ENCODE data around the gene RPS8.
A peak's percentile ranks its signal among the peaks of the same experiment; 100 is the strongest.
"Not testable (repeated sequence)": the region's sequence is repeated elsewhere in the genome, so short reads cannot be mapped to it uniquely, and the experiment has no call there.

The RPS8 gene

DNA sequence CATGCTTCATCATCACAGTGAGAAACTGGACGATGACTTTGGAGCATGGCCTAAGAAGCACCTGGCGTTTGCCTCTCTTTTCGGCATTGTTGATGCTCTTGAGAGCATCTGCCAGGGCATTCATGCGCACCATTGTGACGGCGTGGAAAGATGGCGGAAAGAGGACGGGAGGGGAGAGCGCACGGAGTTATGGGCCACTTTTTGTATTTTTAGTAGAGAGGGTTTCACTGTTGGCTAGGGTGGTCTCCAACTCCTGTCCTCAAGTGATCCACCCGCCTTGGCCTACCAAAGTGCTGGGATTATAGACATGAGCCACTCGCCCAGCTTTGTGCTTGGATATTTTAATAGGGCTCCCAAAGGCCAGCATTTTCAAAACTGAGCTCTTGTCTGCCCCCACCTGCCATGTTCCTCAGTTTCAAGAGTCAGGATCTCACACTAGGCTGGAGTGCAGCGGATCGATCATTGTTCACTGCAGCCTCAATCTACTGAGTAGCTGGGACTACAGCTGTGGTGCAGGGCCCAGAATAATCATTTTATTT, 5.3 kb downstream of the RPS8 start:
- no peak for DNase-seq (ENCODE audit: low read depth in 1 of 2, low spot score in 1 of 2)

- no peak for DNase-seq (ENCODE audit: low read depth in 1 of 2, low spot score in 1 of 2)
Measured at GRCh38 chr1:44783697-44784093, 8.4 kb downstream of the RPS8 start.

- DNase-seq (ENCODE audit: low read depth in 1 of 2, low spot score in 1 of 2) = no peak
Measured at GRCh38 chr1:44784094-44785028, 9.0 kb downstream of the RPS8 start.

DNA sequence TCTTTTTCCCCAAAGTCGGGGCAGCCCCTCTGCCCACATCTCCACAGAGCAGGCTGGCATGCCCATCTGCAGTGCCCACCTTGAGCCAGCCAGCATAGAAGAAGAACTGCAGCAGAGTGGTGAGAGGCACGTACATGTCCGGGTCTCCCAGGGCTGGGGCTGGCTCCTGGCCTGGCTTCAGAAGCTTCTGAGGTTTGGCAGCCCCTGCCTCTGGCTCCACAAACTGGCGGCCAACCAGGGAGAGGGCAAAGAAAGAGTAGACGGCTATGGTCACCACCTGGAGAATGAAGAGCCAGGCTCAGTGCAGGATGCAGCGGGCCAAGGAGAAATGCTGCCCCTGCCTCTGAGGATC, 9.7 kb downstream of the RPS8 start:
- no peak for DNase-seq (ENCODE audit: low read depth in 1 of 2, low spot score in 1 of 2)

GRCh38 chr1:44785501-44786137, 10.3 kb downstream of the RPS8 start:
- no peak for DNase-seq (ENCODE audit: low read depth in 1 of 2, low spot score in 1 of 2)

- DNase-seq (ENCODE audit: low read depth in 1 of 2, low spot score in 1 of 2) = peak; percentile 62 to 70
Measured at GRCh38 chr1:44786138-44786840, 10.9 kb downstream of the RPS8 start.

DNA sequence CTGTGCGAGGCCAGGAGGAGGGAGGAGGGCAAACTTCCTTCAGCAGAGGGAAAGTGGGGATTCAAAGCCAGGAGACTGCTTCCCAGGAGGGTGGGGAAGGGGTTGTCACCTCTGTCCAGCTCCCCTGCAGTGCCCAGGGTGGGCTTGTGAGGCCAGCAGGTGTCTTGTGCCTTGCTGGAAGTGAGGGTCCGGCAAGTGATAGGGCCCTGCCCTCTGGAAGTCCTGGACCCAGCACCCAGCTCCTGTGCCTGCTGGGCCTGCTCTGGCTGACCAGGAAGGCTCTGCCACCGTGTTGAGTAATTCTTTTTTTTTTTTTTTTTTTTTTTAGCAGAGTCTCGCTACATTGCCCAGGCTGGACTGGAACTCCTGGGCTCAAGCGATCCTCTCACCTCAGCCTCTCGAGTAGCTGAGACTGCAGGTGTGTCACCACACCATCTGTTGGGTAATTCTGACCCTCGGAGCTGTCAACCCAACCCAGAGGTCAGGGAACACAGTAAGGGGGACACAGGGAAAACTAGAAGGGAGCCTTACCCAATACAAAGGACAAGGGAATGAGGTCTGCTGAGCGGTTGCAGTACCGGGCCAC, 11.6 kb downstream of the RPS8 start:
- no peak for DNase-seq (ENCODE audit: low read depth in 1 of 2, low spot score in 1 of 2)

DNA sequence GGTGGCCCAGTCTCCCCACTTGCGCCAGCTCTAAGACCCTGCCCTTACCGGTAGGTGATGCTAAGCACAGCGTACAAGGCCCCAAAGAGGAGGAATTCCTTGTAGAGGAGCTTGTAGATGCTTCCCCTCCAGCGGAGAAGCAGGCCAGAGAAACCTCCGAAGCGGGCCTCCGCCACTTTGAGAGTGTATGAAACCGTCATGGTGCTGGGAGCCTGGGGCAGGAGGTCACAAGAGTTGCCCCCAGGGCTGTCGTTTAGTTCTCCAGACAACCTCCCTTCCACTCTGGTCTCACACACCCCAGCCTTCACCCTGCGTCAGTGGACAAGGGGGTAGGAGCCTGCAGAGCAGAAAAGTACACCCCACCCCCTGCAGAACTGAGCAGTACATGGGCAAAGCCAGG, 12.2 kb downstream of the RPS8 start:
- DNase-seq (ENCODE audit: low read depth in 1 of 2, low spot score in 1 of 2) = no peak

GRCh38 chr1:44788120-44788860, 12.9 kb downstream of the RPS8 start, which contains the start of gene BEST4:
Gene BEST4, minus strand, starts transcription at chr1:44788170. Its CDS starts 465 bp downstream, at chr1:44787705.
- no peak for DNase-seq (ENCODE audit: low read depth in 1 of 2, low spot score in 1 of 2)

- DNase-seq (ENCODE audit: low read depth in 1 of 2, low spot score in 1 of 2) = no peak
Measured at GRCh38 chr1:44790968-44791801, 15.8 kb downstream of the RPS8 start.

DNA sequence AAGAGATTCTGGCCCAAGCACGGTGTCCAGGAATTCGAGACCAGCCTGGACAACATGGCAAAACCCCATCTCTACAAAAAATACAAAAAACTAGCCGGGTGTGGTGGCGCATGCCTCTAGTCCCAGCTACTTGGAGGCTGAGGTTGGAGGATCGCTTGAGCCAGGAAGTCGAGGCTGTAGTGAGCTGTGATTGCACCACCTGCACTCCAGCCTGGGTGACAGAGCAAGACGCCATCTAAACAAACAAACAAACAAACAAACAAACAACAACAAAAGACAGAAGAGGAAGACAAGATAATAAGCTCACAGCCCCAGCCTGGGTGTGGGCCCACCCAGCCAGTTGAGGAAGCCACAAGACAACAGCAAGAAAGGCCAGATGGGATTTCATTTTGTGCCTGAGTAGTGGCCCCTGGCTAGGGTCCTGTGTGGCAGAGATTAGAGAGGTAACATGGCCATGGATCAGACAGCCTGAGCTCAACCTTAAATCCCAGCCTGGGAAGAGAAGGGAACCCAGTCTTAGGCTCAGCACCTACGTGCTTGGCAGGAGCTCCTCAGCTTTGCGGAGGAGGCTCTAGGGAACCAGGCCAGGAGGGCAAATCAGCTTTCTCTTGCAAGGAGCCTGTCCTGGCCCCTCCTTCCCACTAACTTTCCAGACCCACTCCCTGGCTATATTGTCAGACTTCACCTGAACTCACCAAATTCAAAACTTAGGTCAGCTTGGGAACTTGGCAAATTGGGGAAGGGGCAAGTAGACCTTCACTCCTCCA, 17.6 kb downstream of the RPS8 start:
- no peak for DNase-seq (ENCODE audit: low read depth in 1 of 2, low spot score in 1 of 2)

DNA sequence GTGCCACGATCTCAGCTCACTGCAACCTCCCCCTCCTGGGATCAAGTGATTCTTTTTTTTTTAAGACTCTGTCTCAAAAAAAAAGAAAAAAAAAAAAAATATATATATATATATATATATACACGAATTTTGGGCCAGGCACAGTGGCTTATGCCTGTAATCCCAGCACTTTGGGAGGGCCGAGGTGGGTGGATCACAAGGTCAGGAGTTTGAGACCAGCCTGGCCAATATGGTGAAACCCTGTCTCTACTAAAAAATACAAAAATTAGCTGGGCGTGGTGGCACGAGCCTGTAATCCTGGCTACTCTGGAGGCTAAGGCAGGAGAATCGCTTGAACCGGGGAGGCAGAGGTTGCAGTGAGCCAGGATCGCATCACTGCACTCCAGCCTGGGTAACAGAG, 22.5 kb downstream of the RPS8 start:
- DNase-seq (ENCODE audit: low read depth in 1 of 2, low spot score in 1 of 2) = not testable (repeated sequence)

DNA sequence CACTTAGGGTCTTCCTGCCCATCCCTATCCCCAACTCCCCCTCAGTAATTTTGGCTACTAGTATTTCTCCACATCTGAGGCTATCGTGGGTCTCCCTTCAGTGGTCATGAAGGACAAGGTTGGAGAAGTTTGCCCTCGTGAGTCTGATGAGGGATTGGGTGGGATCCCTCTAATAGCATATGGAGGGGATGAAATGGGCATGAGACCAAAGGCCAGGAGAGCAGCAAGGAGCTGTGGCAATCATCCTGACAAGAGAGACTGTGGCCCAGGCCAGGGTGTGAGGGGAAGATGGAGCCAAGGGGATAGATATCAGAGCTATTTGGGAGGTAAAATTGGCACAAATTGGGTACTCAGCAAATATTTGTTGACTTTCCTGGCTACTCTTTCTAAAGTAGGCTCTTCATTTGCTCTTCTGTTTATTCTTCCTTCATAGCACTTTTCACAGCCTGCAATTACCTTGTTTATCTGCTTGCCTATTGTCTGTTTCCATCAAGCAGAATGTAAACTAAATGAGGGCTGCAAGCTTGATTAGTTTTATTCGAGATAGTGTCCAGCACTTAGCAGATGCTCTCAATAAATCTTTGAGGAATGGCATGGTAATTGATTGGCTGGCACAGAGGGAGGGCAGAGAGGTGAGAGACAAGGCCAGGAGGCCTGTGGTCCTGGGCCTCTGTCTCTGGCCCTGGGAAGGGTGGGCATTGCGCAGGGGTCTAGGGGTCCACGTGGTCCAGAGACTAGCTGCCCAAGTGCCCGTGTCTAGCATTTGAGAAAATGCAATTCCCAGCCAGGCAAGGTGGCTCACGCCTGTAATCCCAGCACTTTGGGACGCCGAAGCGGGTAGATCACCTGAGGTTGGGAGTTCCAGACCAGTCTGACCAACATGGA, 23.4 kb downstream of the RPS8 start:
- no peak for DNase-seq (ENCODE audit: low read depth in 1 of 2, low spot score in 1 of 2)

- peak; percentile 95 to 97 for DNase-seq (ENCODE audit: low read depth in 1 of 2, low spot score in 1 of 2)
Measured at GRCh38 chr1:44799770-44800584, 24.6 kb downstream of the RPS8 start, which contains the start of gene PLK3. Gene PLK3, plus strand, starts transcription at chr1:44800377. Its CDS starts 87 bp downstream, at chr1:44800464.

DNA sequence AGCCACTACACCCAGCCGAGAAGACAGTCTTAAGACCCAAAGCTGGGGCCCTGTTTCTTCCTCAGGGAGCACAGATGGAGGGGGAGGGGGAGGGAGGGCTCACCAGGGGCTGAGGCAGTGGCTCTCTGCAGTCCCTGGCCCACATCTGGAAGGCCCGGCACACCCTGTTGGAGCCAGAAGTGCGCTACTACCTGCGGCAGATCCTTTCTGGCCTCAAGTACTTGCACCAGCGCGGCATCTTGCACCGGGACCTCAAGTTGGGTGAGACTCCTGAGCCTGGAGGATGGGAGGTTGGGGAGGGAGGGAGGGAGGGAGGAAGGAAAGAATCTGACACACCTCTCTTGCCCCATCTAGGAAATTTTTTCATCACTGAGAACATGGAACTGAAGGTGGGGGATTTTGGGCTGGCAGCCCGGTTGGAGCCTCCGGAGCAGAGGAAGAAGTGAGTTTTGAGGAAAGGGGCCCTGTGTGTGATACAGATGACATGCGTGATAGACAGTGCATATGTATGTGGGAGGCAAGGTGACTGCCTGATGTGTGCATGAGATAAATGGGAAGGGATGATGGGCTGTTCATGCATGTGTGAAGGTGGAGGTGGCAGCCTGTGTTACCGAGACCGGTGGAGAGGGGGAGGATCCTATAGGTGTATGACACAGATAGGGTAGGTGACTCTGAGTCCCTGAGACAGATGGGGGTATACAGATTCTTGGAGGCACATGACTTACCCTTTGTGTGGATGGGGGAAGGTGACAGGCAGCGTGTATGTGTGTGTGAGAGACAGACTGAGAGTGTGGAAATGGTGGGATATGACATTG, 26.4 kb downstream of the RPS8 start:
- DNase-seq (ENCODE audit: low read depth in 1 of 2, low spot score in 1 of 2) = peak in 1 of 2 donors; percentile 37

Measured in stimulated activated CD4-positive, alpha-beta T cell treated with anti-CD3 and anti-CD28 coated beads, Interleukin-15, amount 100 ng/mL, for 1 hour (primary cell).